ENCODE results near the gene DICER1.

GRCh38 chr14:95043314-95043713, 114.0 kb downstream of the DICER1 start:
- TF ChIP-seq CTCF (optimal IDR thresholded peaks at IDR 0.05 in 1 of 3, IDR thresholded peaks at IDR 0.05 in 1 of 3, conservative IDR thresholded peaks at IDR 0.05 in 1 of 3; ENCODE audit: extremely low read depth in 1 of 3, insufficient read depth in 2 of 3, low read length in 3 of 3), result no peak
- TF ChIP-seq EZH2 (IDR thresholded peaks at IDR 0.05; ENCODE audit: low read length), result no peak
